B cell (primary cell): ENCODE data around the gene NTN3. TPM values are rescaled to one million over a fixed set of nuclear protein-coding genes. Genes with fewer than 3 reads are reported as not detected.

ENCODE experiments used
- ATAC-seq: fragments of 200-7000 bp; cut with Tn5 transposase; one replicate; pipeline ENCODE4 v1.10.0; 2021; ENCODE audit warnings: low read depth, mild to moderate bottlenecking, moderate number of reproducible peaks, moderate library complexity
- CTCF ChIA-PET: fragments of 350-600 bp; sonication (Branson Sonifier 250); formaldehyde crosslinking; loops from one replicate; lab custom pipeline; 2021; ENCODE audit warnings: antibody characterized with exemption, inconsistent platforms; lab: Charles Lee
- POLR2A ChIA-PET: fragments of 350-600 bp; sonication (Branson Sonifier 250); formaldehyde crosslinking; loops from one replicate; lab custom pipeline; 2021; ENCODE audit warnings: antibody characterized with exemption; lab: Charles Lee
- DNase-seq: peaks from one replicate; pipeline ENCODE4 v3.0.0; 2013
- H2AFZ ChIP-seq: 2 replicates; pipeline ENCODE4 v1.6.1; 2012; ENCODE audit warnings: mild to moderate bottlenecking, low read depth, low read length; ENCODE audit not compliant: insufficient read depth, poor library complexity, severe bottlenecking
- H3K27ac ChIP-seq, 2 donors: 1 replicate in 1 of 2; 2 replicates in 1 of 2; pipeline ENCODE4 v1.5.1; 2012 to 2013; ENCODE audit warnings: low read length in 2 of 2, mild to moderate bottlenecking in 2 of 2, moderate library complexity in 1 of 2
- H3K27me3 ChIP-seq, 4 experiments: fragments of 200-600 bp in 1 of 4; sonication (generic) in 1 of 4; replicated peaks in 1 of 4; 1 replicate in 2 of 4; 2 replicates in 2 of 4; pipeline versions ENCODE4 v1.6.1 to v1.7.0; 2013 to 2016; ENCODE audit warnings: low read length in 3 of 4, mild to moderate bottlenecking in 2 of 4, mixed read lengths in 1 of 4, moderate library complexity in 1 of 4; ENCODE audit not compliant: insufficient read depth in 4 of 4, control insufficient read depth in 3 of 4; ENCODE audit errors: control extremely low read depth in 1 of 4
- H3K36me3 ChIP-seq, 2 experiments: replicated peaks in 1 of 2; 1 replicate in 1 of 2; 2 replicates in 1 of 2; pipeline versions ENCODE4 v1.6.1 to v1.7.1; 2013; ENCODE audit warnings: low read length in 1 of 2; ENCODE audit not compliant: insufficient read depth in 2 of 2, control insufficient read depth in 1 of 2; ENCODE audit errors: control extremely low read depth in 1 of 2, extremely low read depth in 1 of 2
- H3K4me1 ChIP-seq, 2 donors: fragments of 200-600 bp in 1 of 2; sonication (generic) in 1 of 2; 1 replicate in 1 of 2; 2 replicates in 1 of 2; pipeline versions ENCODE4 v1.5.1 to v1.6.1; 2013 to 2017; ENCODE audit warnings: low read length in 2 of 2; ENCODE audit not compliant: control insufficient read depth in 2 of 2, insufficient read depth in 2 of 2
- H3K4me2 ChIP-seq: replicated peaks from 2 replicates; pipeline ENCODE3; 2012; ENCODE audit warnings: mild to moderate bottlenecking, low read depth, low read length; ENCODE audit not compliant: poor library complexity, severe bottlenecking
- H3K4me3 ChIP-seq, 5 experiments: fragments of 200-600 bp in 1 of 5; sonication (generic) in 1 of 5; 1 replicate in 3 of 5; 2 replicates in 2 of 5; pipeline versions ENCODE4 v1.5.1 to v1.7.0; 2011 to 2016; ENCODE audit warnings: low read length in 4 of 5, mild to moderate bottlenecking in 4 of 5, low read depth in 2 of 5, control low read depth in 1 of 5, moderate library complexity in 1 of 5; ENCODE audit not compliant: insufficient read depth in 1 of 5; ENCODE audit errors: control extremely low read depth in 1 of 5, extremely low read depth in 1 of 5
- H3K79me2 ChIP-seq: fragments of 200-600 bp; sonication (generic); one replicate; pipeline ENCODE4 v1.6.0; 2016; ENCODE audit warnings: low read length; ENCODE audit not compliant: control insufficient read depth, insufficient read depth
- H3K9ac ChIP-seq: fragments of 200-600 bp; sonication (generic); 2 replicates; pipeline ENCODE4 v1.6.1; 2017; ENCODE audit warnings: mild to moderate bottlenecking, low read length, moderate library complexity
- H3K9me3 ChIP-seq, 3 donors: one replicate each; pipeline versions ENCODE4 v1.6.1 to v1.7.1; 2013; ENCODE audit warnings: low read length in 2 of 3; ENCODE audit not compliant: control insufficient read depth in 2 of 3, insufficient read depth in 1 of 3; ENCODE audit errors: control extremely low read depth in 1 of 3
- H4K20me1 ChIP-seq: 2 replicates; pipeline ENCODE4 v1.6.0; 2012; ENCODE audit warnings: mild to moderate bottlenecking, low read length; ENCODE audit not compliant: insufficient read depth, control insufficient read depth, poor library complexity, severe bottlenecking
- H3K27ac Mint-ChIP-seq: one replicate; pipeline ENCODE4 v1.8.0; 2021; ENCODE audit warnings: mixed read lengths
- H3K27me3 Mint-ChIP-seq: one replicate; pipeline ENCODE4 v1.8.0; 2021; ENCODE audit warnings: mixed read lengths
- H3K4me1 Mint-ChIP-seq: one replicate; pipeline ENCODE4 v1.8.0; 2021; ENCODE audit warnings: mixed read lengths
- H3K4me3 Mint-ChIP-seq: one replicate; pipeline ENCODE4 v1.8.0; 2021; ENCODE audit warnings: mixed read lengths
- H3K9me3 Mint-ChIP-seq: one replicate; pipeline ENCODE4 v1.8.0; 2022; ENCODE audit warnings: mixed read lengths; ENCODE audit not compliant: insufficient read depth
- EZH2 ChIP-seq: IDR thresholded peaks from 2 replicates; pipeline ENCODE4 v1.6.1; 2012; ENCODE audit warnings: borderline replicate concordance, low read depth, mild to moderate bottlenecking, moderate library complexity, low read length; ENCODE audit not compliant: insufficient read depth, poor library complexity, severe bottlenecking
- WGBS: methylation state at CpG from one replicate; pipeline ENCODE4 v1.1.5; 2013; ENCODE audit warnings: missing lambda C conversion rate; ENCODE audit not compliant: insufficient coverage; 5-methylcytosine and 5-hydroxymethylcytosine counted together
- intact Hi-C: fragments of 100-400 bp; cut with micrococcal nuclease; formaldehyde crosslinking; loops from one replicate; pipeline ENCODE4 v1.10.0; 2022
- polyA plus RNA-seq: library from polyadenylated mRNA; depleted of rRNA; stranded (reverse); fragments of >200 nt; gene quantifications from 2 replicates; pipeline ENCODE4 v1.2.3, GENCODE V29; 2012
- total RNA-seq, 2 donors: library from RNA; stranded (reverse); fragments of 120-200 nt in 1 of 2; gene quantifications; 1 replicate in 1 of 2; 2 replicates in 1 of 2; pipeline versions ENCODE4 v1.2.3 to v1.2.4, GENCODE V29; 2013 to 2022
- TF ChIP-seq, protein P1 (sequence below): fragments of 200-600 bp; IDR thresholded peaks from one replicate; pipeline ENCODE4 v1.8.0; 2022; ENCODE audit warnings: antibody characterized with exemption, mild to moderate bottlenecking

NTN3 gene
- total and polyA plus RNA-seq, 2 donors (not counting 1 experiment from before 2014, with no cell fraction given): not detected

DNA sequence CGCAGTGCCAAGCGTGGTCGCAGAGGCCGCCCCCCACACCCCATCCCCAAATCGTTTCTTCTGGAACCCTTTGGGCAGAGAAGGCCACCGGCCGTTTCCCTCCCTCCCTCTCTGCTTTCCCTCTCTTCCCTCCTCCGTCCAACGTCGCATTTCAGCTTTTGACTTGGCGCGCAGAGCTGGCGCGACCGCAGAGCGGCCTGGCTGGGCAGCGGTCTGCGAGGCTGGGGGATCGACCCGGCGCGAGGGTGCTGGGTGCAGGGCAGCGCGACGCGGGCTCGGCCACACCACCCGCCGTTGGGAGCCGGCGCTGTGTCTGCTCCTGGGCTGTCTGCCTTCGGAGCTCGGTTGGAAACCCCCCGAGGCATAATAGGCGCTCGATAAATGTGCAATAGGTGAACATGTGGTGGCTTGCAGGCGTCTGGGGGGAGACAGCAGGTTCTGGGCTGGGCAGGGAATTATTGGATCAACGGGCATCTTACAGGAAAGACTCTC is 2.8 kb upstream of the NTN3 start:
- TF ChIP-seq, protein P1, sequence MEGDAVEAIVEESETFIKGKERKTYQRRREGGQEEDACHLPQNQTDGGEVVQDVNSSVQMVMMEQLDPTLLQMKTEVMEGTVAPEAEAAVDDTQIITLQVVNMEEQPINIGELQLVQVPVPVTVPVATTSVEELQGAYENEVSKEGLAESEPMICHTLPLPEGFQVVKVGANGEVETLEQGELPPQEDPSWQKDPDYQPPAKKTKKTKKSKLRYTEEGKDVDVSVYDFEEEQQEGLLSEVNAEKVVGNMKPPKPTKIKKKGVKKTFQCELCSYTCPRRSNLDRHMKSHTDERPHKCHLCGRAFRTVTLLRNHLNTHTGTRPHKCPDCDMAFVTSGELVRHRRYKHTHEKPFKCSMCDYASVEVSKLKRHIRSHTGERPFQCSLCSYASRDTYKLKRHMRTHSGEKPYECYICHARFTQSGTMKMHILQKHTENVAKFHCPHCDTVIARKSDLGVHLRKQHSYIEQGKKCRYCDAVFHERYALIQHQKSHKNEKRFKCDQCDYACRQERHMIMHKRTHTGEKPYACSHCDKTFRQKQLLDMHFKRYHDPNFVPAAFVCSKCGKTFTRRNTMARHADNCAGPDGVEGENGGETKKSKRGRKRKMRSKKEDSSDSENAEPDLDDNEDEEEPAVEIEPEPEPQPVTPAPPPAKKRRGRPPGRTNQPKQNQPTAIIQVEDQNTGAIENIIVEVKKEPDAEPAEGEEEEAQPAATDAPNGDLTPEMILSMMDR: no peak
- peak; percentile 63 for TF ChIP-seq EZH2
- ChIA-PET POLR2A (interaction anchor here (1.8 kb wide), 1 partner anchor 9 kb away, joined by 11 read pairs; the partner anchor contains the start of gene TEDC2), CTCF (interaction anchor here (1.2 to 2.1 kb wide), 4 partner anchors 9 to 43 kb away, joined by 3 to 6 read pairs (median 4); partner anchors contain the start of gene TEDC2)
- Histone ChIP-seq H3K27me3 (peaks cover 0 to 50% (median 32%) of the 10 kb centered on the region in 4 experiments), H3K79me2 (peaks cover 3% of the 10 kb centered on the region), H3K9me3 (no peaks in the 10 kb centered on the region), H4K20me1 (peaks cover 36% of the 10 kb centered on the region), H3K36me3 (no peaks in the 10 kb centered on the region), H3K27ac (no peak overlapping the region), H2AFZ (peak overlapping the region; percentile 66), H3K4me2 (peak overlapping the region; percentile 97), H3K4me1 (peaks cover 54 to 63% of the 10 kb centered on the region in 2 donors), H3K9ac (peak overlapping the region; percentile 66), H3K4me3 (peak overlapping the region in 3 of 5 experiments; percentile 41 to 55 (median 43))
- DNase-seq: peak; percentile 61
- WGBS: under 1% methylated on average over 36 of the region's 38 CpGs
- Mint-ChIP-seq H3K9me3 (no peaks in the 10 kb centered on the region), H3K4me1 (peaks cover 40% of the 10 kb centered on the region), H3K4me3 (peak overlapping the region; percentile 79), H3K27ac (no peak overlapping the region), H3K27me3 (peaks cover 20% of the 10 kb centered on the region)
- intact Hi-C loops: no loop called here
- ATAC-seq: peak; percentile 6
